Suprapubic skin (tissue), 4 donors: ENCODE measurements around the gene IGSF8. TPM values are rescaled to one million over a fixed set of nuclear protein-coding genes. Genes with fewer than 3 reads are reported as not detected.
"Not testable (repeated sequence)": the region's sequence is repeated elsewhere in the genome, so short reads cannot be mapped to it uniquely, and the experiment has no call there.

Experiments
- DNase-seq, 2 donors: peaks; one replicate each; pipeline ENCODE4 v3.0.0-alpha.2; 2019; ENCODE audit warnings: low spot score in 2 of 2
- H3K27ac ChIP-seq: fragments of 200-600 bp; sonication (generic); one replicate; pipeline ENCODE4 v1.5.1; 2019
- H3K27me3 ChIP-seq: fragments of 200-600 bp; sonication (generic); one replicate; pipeline ENCODE4 v1.5.1; 2019
- H3K36me3 ChIP-seq: fragments of 200-600 bp; sonication (generic); one replicate; pipeline ENCODE4 v1.5.1; 2019
- H3K4me1 ChIP-seq: fragments of 200-600 bp; sonication (generic); one replicate; pipeline ENCODE4 v1.5.1; 2019
- H3K4me3 ChIP-seq: fragments of 200-600 bp; sonication (generic); one replicate; pipeline ENCODE4 v1.5.1; 2019; ENCODE audit warnings: mild to moderate bottlenecking
- H3K9me3 ChIP-seq: fragments of 200-600 bp; sonication (generic); one replicate; pipeline ENCODE4 v1.5.1; 2019
- CTCF ChIP-seq, 2 donors: fragments of 200-600 bp in 1 of 2; fragments of 450-650 bp in 1 of 2; sonication (generic) in 1 of 2; IDR thresholded peaks; one replicate each; pipeline ENCODE4 v1.5.1; 2016 to 2019; ENCODE audit warnings: antibody characterized with exemption in 2 of 2, mild to moderate bottlenecking in 1 of 2, moderate library complexity in 1 of 2
- EP300 ChIP-seq: sonication (generic); formaldehyde crosslinking; IDR thresholded peaks from one replicate; pipeline ENCODE4 v1.6.1; 2017; ENCODE audit warnings: antibody characterized with exemption
- POLR2A ChIP-seq, 2 donors: fragments of 450-650 bp; IDR thresholded peaks; one replicate each; pipeline ENCODE4 v1.6.1; 2017; ENCODE audit warnings: antibody characterized with exemption in 2 of 2, mild to moderate bottlenecking in 2 of 2, moderate library complexity in 2 of 2
- POLR2AphosphoS5 ChIP-seq, 3 donors: sonication (generic); formaldehyde crosslinking; IDR thresholded peaks; one replicate each; pipeline ENCODE4 v1.6.1; 2017; ENCODE audit warnings: antibody characterized with exemption in 3 of 3
- WGBS: methylation state at CpG from one replicate; pipeline ENCODE4 v1.1.5; 2018; 5-methylcytosine and 5-hydroxymethylcytosine counted together
- total RNA-seq, 4 donors: library from RNA; depleted of rRNA; stranded (reverse); fragments of >200 nt; gene quantifications; one replicate each; pipeline ENCODE4 v1.1.0, GENCODE V29; 2016

Gene IGSF8
- total RNA-seq, 4 donors from 2014 or later: 44.1 to 90.5 (median 50.8) TPM

- Histone ChIP-seq H3K9me3 (no peaks in the 10 kb centered on the region), H3K27me3 (no peaks in the 10 kb centered on the region), H3K36me3 (no peaks in the 10 kb centered on the region), H3K27ac (no peak overlapping the region), H3K4me1 (peaks cover 21% of the 10 kb centered on the region), H3K4me3 (no peak overlapping the region)
- no peak for TF ChIP-seq POLR2AphosphoS5 (IDR thresholded peaks at IDR 0.05)
- TF ChIP-seq POLR2A (IDR thresholded peaks at IDR 0.05): no peak
- TF ChIP-seq EP300: no peak
- no peak for TF ChIP-seq CTCF (IDR thresholded peaks at IDR 0.05)
- no peak for DNase-seq
- WGBS: 69% methylated on average over 7 of the region's 7 CpGs
These were observed 29.6 kb upstream of the IGSF8 start for GRCh38 chr1:160127865-160128523.

- no peak overlapping the region for H3K4me3 ChIP-seq
- 100% methylated on average over 4 of the region's 9 CpGs for WGBS
- H3K27ac ChIP-seq: no peak overlapping the region
- DNase-seq: no peak
- TF ChIP-seq POLR2A (IDR thresholded peaks at IDR 0.05) (no peak), CTCF (IDR thresholded peaks at IDR 0.05) (no peak), EP300 (no peak), POLR2AphosphoS5 (IDR thresholded peaks at IDR 0.05) (no peak)
- no peaks in the 10 kb centered on the region for H3K27me3 ChIP-seq
- H3K9me3 ChIP-seq: no peaks in the 10 kb centered on the region
- H3K36me3 ChIP-seq: no peaks in the 10 kb centered on the region
- peaks cover 21% of the 10 kb centered on the region for H3K4me1 ChIP-seq
These were observed 29.0 kb upstream of the IGSF8 start for GRCh38 chr1:160127381-160127780.

- peaks cover 19% of the 10 kb centered on the region for H3K4me1 ChIP-seq
- not testable (repeated sequence) for H3K27ac ChIP-seq, H3K9me3 ChIP-seq, H3K36me3 ChIP-seq, H3K27me3 ChIP-seq, DNase-seq, H3K4me3 ChIP-seq
- 68% methylated on average over 4 of the region's 4 CpGs for WGBS
These were observed 27.9 kb upstream of the IGSF8 start for GRCh38 chr1:160126342-160126741.

GRCh38 chr1:160125746-160126145 is 27.3 kb upstream of the IGSF8 start:
- WGBS: 72% methylated on average over 1 of the region's 1 CpG
- no peaks in the 10 kb centered on the region for H3K36me3 ChIP-seq
- peaks cover 16% of the 10 kb centered on the region for H3K4me1 ChIP-seq
- no peak overlapping the region for H3K27ac ChIP-seq
- no peaks in the 10 kb centered on the region for H3K27me3 ChIP-seq
- H3K9me3 ChIP-seq: no peaks in the 10 kb centered on the region
- DNase-seq: no peak
- no peak overlapping the region for H3K4me3 ChIP-seq
- TF ChIP-seq POLR2A (IDR thresholded peaks at IDR 0.05): no peak
- no peak for TF ChIP-seq EP300

- peak; percentile 62 for TF ChIP-seq EP300
- no peak for TF ChIP-seq POLR2A (IDR thresholded peaks at IDR 0.05)
- no peak for TF ChIP-seq CTCF (IDR thresholded peaks at IDR 0.05)
- TF ChIP-seq POLR2AphosphoS5 (IDR thresholded peaks at IDR 0.05): no peak
- 38% methylated on average over 8 of the region's 8 CpGs for WGBS
- no peak for DNase-seq
- no peaks in the 10 kb centered on the region for H3K27me3 ChIP-seq
- H3K27ac ChIP-seq: no peak overlapping the region
- peaks cover 16% of the 10 kb centered on the region for H3K4me1 ChIP-seq
- H3K36me3 ChIP-seq: no peaks in the 10 kb centered on the region
- H3K4me3 ChIP-seq: no peak overlapping the region
- H3K9me3 ChIP-seq: no peaks in the 10 kb centered on the region
These were observed 26.5 kb upstream of the IGSF8 start for GRCh38 chr1:160124705-160125478.

- H3K27ac ChIP-seq: no peak overlapping the region
- peaks cover 17% of the 10 kb centered on the region for H3K4me1 ChIP-seq
- no peak for DNase-seq
- no peaks in the 10 kb centered on the region for H3K36me3 ChIP-seq
- no peaks in the 10 kb centered on the region for H3K9me3 ChIP-seq
- H3K4me3 ChIP-seq: no peak overlapping the region
- no peaks in the 10 kb centered on the region for H3K27me3 ChIP-seq
- no peak for TF ChIP-seq POLR2A (IDR thresholded peaks at IDR 0.05)
- TF ChIP-seq EP300: no peak
- no peak for TF ChIP-seq POLR2AphosphoS5 (IDR thresholded peaks at IDR 0.05)
- no peak for TF ChIP-seq CTCF (IDR thresholded peaks at IDR 0.05)
These were observed 25.3 kb upstream of the IGSF8 start for GRCh38 chr1:160123726-160124125.
